Cardiac septum (tissue), 1 donor: ENCODE measurements around the gene ING4. TPM values are rescaled to one million over a fixed set of nuclear protein-coding genes. Genes with fewer than 3 reads are reported as not detected.
"Not testable (repeated sequence)": the region's sequence is repeated elsewhere in the genome, so short reads cannot be mapped to it uniquely, and the experiment has no call there.

ENCODE experiments used
- DNase-seq: peaks from one replicate; pipeline ENCODE4 v3.0.0-alpha.2; 2020; ENCODE audit warnings: low spot score
- intact Hi-C: fragments of 100-400 bp; cut with DNase I; formaldehyde crosslinking; loops from one replicate; pipeline ENCODE4 v1.14.0; 2022
- long read RNA-seq: library from polyadenylated mRNA; unstranded; transcript quantifications from one replicate; pipeline ENCODE4 v2.0.0, GENCODE V29; 2021
- total RNA-seq: library from RNA; stranded (reverse); fragmentation: NEBNext Ultra II Directional; extraction: Animal tissue kit (Norgen Biotek cat#: 25700); gene quantifications from one replicate; pipeline ENCODE4 v1.2.1, GENCODE V29; 2021
- donor health status: DM: no; HTN: no; CAD: no.

The ING4 gene
- 20.6 TPM for total RNA-seq
- long read RNA-seq, transcript ING4-202 (8 exons, 1,393 nt): minor isoform, 6 of 27 reads
- long read RNA-seq, transcript ING4-201 (8 exons, 1,709 nt): major isoform, 10 of 27 reads
- long read RNA-seq, partial matches to known transcripts: 0 of 27 reads
- long read RNA-seq, other reads (novel, unspliced or antisense): 7 of 27 reads

GRCh38 chr12:6662906-6663742 lies at the start of gene ING4:
Gene ING4, minus strand, starts transcription at chr12:6663119. Its CDS starts 18 bp downstream, at chr12:6663101.
- intact Hi-C loops: loop anchor here (1.0 to 5.0 kb wide), 3 partner anchors 26 to 60 kb away; partner anchors contain the start of gene ZNF384
- DNase-seq: peak; percentile 99

- intact Hi-C loops: no loop called here
- peak; percentile 26 for DNase-seq
Observed at GRCh38 chr12:6708960-6709394, 46.1 kb upstream of the ING4 start.

GRCh38 chr12:6708351-6708750 lies 45.4 kb upstream of the ING4 start:
- intact Hi-C loops: not testable (repeated sequence)
- peak; percentile 54 for DNase-seq

GRCh38 chr12:6703631-6704030 lies 40.7 kb upstream of the ING4 start:
- no peak for DNase-seq
- intact Hi-C loops: no loop called here

- no peak for DNase-seq
- intact Hi-C loops: no loop called here
Observed at GRCh38 chr12:6701078-6701768, 38.3 kb upstream of the ING4 start.

- intact Hi-C loops: no loop called here
- no peak for DNase-seq
Observed at GRCh38 chr12:6700646-6701051, 37.7 kb upstream of the ING4 start, which contains the start of gene PIANP. Gene PIANP, minus strand, starts transcription at chr12:6700815. Its CDS starts 2,754 bp downstream, at chr12:6698061.

- no peak for DNase-seq
- intact Hi-C loops: no loop called here
Observed at GRCh38 chr12:6699989-6700645, 37.2 kb upstream of the ING4 start.

GRCh38 chr12:6699259-6699988 lies 36.5 kb upstream of the ING4 start:
- intact Hi-C loops: no loop called here

GRCh38 chr12:6698352-6699046 lies 35.6 kb upstream of the ING4 start:
- DNase-seq: no peak
- intact Hi-C loops: no loop called here

More at GRCh38 chr12:6699259-6699988, 36.5 kb upstream of the ING4 start:
- DNase-seq: no peak

- DNase-seq: no peak
- intact Hi-C loops: no loop called here
Observed at GRCh38 chr12:6697584-6698351, 34.8 kb upstream of the ING4 start.

- intact Hi-C loops: no loop called here
- no peak for DNase-seq
Observed at GRCh38 chr12:6696690-6697583, 34.0 kb upstream of the ING4 start.

GRCh38 chr12:6695313-6696045 lies 32.6 kb upstream of the ING4 start:
- intact Hi-C loops: no loop called here
- no peak for DNase-seq

- intact Hi-C loops: no loop called here
- DNase-seq: no peak
Observed at GRCh38 chr12:6694701-6695100, 31.8 kb upstream of the ING4 start.

- no peak for DNase-seq
- intact Hi-C loops: no loop called here
Observed at GRCh38 chr12:6693832-6694355, 31.0 kb upstream of the ING4 start.

GRCh38 chr12:6692888-6693287 lies 30.0 kb upstream of the ING4 start:
- no peak for DNase-seq
- intact Hi-C loops: no loop called here

GRCh38 chr12:6691473-6691872 lies 28.6 kb upstream of the ING4 start:
- intact Hi-C loops: no loop called here
- DNase-seq: no peak
